ENCODE measurements around the gene DRC3. TPM values are rescaled to one million over a fixed set of nuclear protein-coding genes. Genes with fewer than 3 reads are reported as not detected.

The DRC3 gene
- total and polyA plus RNA-seq, 2 donors (not counting 3 experiments of a cell fraction or from before 2014, with no cell fraction given), result 1.6 to 2.9 TPM

DNA sequence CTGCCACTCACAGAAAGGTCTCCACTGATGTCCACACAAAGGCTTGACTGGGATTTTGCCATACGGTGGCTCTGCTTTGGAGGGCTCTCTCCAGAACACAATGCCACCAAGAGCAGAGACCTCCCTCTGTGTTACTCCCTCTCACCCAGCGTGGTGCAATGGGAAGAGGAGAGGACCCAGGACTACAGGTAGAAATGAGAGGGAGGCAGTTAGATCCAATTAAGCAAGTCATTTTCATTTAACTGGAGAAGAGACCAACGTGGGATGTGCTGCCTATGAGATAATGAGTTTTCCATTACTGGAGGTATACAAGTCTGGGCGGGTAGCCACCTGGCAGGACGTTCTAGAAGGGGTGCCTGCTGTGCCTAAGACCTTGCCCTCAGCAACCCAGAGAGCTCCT is 34.7 kb upstream of the DRC3 start:
- H3K27me3 ChIP-seq (ENCODE audit: control insufficient read depth in 2 of 2, insufficient read depth in 2 of 2, low read length in 2 of 2), result no peaks in the 10 kb centered on the region
- no peak overlapping the region for H3K9ac ChIP-seq (replicated peaks; ENCODE audit: extremely low read depth, insufficient read depth, low read length)
- H3K27ac ChIP-seq (ENCODE audit: insufficient read depth, low read depth, low read length), result no peak overlapping the region
- TF ChIP-seq EZH2 (IDR thresholded peaks at IDR 0.05; ENCODE audit: borderline replicate concordance, low read depth, low read length, severe bottlenecking), result no peak
- H3K4me3 ChIP-seq (replicated peaks in 1 of 3; ENCODE audit: insufficient read depth in 1 of 3, low read depth in 1 of 3, low read length in 3 of 3), result no peak overlapping the region
- no peak for FAIRE-seq
- dilution Hi-C loops (cut with MboI; ENCODE audit: extremely low pct_ligation_motif_present, low sequenced_read_pairs) (no loop called here), intact Hi-C loops (cut with micrococcal nuclease) (no loop called here)
- H3K4me1 ChIP-seq (ENCODE audit: control insufficient read depth, extremely low read depth, insufficient read depth, low read length), result peaks cover 28% of the 10 kb centered on the region
- no peak overlapping the region for H2AFZ ChIP-seq (ENCODE audit: low read depth, low read length)
- no peaks in the 10 kb centered on the region for H3K9me3 ChIP-seq (replicated peaks; ENCODE audit: control insufficient read depth, insufficient read depth, low read length)
- DNase-seq (ENCODE audit: low read depth, low spot score), result no peak
- H4K20me1 ChIP-seq (replicated peaks; ENCODE audit: control insufficient read depth, extremely low read depth, insufficient read depth, low read length), result no peaks in the 10 kb centered on the region
- ChIA-PET CTCF (no interaction called here), POLR2A (no interaction called here)
- BruUV-seq (replicated peaks), result no TSS peak
- H3K4me2 ChIP-seq (ENCODE audit: insufficient read depth, low read length), result no peak overlapping the region
- no peaks in the 10 kb centered on the region for H3K9me1 ChIP-seq (replicated peaks; ENCODE audit: control insufficient read depth, extremely low read depth, insufficient read depth, low read length)
- H3K36me3 ChIP-seq (ENCODE audit: control insufficient read depth in 2 of 2, extremely low read depth in 1 of 2, insufficient read depth in 2 of 2, low read length in 2 of 2), result no peaks in the 10 kb centered on the region
- H3K79me2 ChIP-seq (ENCODE audit: control insufficient read depth, insufficient read depth, low read length), result peaks cover 8% of the 10 kb centered on the region

DNA sequence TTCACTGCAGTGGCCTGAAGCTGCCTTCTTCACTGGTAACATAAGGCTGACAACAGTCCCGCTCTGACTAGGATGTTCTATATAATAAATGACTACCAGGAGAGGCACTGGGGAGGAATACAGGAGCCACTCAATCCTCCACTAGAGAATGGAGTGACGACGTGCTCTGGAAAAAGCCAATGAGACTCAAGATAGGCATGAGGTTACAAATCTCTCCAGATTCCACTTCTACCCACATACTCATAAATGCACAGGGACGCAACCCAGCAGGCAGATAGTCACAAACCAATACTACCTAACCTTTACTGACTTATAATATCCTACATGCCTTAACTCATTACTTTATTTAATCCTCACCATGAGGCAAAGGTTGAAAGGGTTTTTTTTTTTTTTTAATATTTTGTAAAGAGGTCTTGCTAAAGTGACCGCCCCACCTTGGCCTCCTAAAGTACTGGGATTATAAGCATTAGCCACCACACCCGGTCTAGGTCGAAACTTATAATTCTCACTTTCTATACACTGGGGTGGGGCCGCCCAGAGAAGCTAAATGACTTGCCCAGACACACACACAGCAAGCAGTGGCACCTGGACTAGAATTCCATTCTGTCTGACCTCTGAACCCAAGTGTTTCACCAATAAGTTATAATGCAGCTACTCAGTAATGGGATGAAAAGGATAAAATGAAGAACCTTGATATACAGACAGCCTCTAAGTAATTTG is 34.1 kb upstream of the DRC3 start:
- TF ChIP-seq EZH2 (IDR thresholded peaks at IDR 0.05; ENCODE audit: borderline replicate concordance, low read depth, low read length, severe bottlenecking) (no peak), MYC (IDR thresholded peaks at IDR 0.05; ENCODE audit: low read depth, low read length) (no peak), FOS (IDR thresholded peaks at IDR 0.05; ENCODE audit: borderline replicate concordance, insufficient read depth, low read length) (no peak), POLR2A (IDR thresholded peaks at IDR 0.05; ENCODE audit: low read depth, low read length) (no peak), JUN (IDR thresholded peaks at IDR 0.05; ENCODE audit: borderline replicate concordance, insufficient read depth, insufficient read length, low read depth) (no peak), GATA2 (IDR thresholded peaks at IDR 0.05; ENCODE audit: insufficient read depth, insufficient read length, low read depth, low read length) (no peak), POLR2AphosphoS5 (IDR thresholded peaks at IDR 0.05; ENCODE audit: insufficient read depth, low read depth, low read length) (no peak)
- TF ChIP-seq, protein P1, sequence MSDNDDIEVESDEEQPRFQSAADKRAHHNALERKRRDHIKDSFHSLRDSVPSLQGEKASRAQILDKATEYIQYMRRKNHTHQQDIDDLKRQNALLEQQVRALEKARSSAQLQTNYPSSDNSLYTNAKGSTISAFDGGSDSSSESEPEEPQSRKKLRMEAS (IDR thresholded peaks at IDR 0.05; ENCODE audit: insufficient read depth, insufficient read length), result no peak
- TF ChIP-seq, protein P2, sequence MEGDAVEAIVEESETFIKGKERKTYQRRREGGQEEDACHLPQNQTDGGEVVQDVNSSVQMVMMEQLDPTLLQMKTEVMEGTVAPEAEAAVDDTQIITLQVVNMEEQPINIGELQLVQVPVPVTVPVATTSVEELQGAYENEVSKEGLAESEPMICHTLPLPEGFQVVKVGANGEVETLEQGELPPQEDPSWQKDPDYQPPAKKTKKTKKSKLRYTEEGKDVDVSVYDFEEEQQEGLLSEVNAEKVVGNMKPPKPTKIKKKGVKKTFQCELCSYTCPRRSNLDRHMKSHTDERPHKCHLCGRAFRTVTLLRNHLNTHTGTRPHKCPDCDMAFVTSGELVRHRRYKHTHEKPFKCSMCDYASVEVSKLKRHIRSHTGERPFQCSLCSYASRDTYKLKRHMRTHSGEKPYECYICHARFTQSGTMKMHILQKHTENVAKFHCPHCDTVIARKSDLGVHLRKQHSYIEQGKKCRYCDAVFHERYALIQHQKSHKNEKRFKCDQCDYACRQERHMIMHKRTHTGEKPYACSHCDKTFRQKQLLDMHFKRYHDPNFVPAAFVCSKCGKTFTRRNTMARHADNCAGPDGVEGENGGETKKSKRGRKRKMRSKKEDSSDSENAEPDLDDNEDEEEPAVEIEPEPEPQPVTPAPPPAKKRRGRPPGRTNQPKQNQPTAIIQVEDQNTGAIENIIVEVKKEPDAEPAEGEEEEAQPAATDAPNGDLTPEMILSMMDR (IDR thresholded peaks at IDR 0.05; ENCODE audit: extremely low read depth in 1 of 2, insufficient read depth in 1 of 2, low read depth in 1 of 2, low read length in 2 of 2), result no peak
- FAIRE-seq, result no peak
- Histone ChIP-seq H3K9me1 (replicated peaks; ENCODE audit: control insufficient read depth, extremely low read depth, insufficient read depth, low read length) (no peaks in the 10 kb centered on the region), H2AFZ (ENCODE audit: low read depth, low read length) (no peak overlapping the region), H3K36me3 (ENCODE audit: control insufficient read depth in 2 of 2, extremely low read depth in 1 of 2, insufficient read depth in 2 of 2, low read length in 2 of 2) (no peaks in the 10 kb centered on the region), H3K4me1 (ENCODE audit: control insufficient read depth, extremely low read depth, insufficient read depth, low read length) (peaks cover 34% of the 10 kb centered on the region), H3K4me2 (ENCODE audit: insufficient read depth, low read length) (no peak overlapping the region), H3K9ac (replicated peaks; ENCODE audit: extremely low read depth, insufficient read depth, low read length) (no peak overlapping the region), H3K27me3 (ENCODE audit: control insufficient read depth in 2 of 2, insufficient read depth in 2 of 2, low read length in 2 of 2) (no peaks in the 10 kb centered on the region), H4K20me1 (replicated peaks; ENCODE audit: control insufficient read depth, extremely low read depth, insufficient read depth, low read length) (no peaks in the 10 kb centered on the region), H3K9me3 (replicated peaks; ENCODE audit: control insufficient read depth, insufficient read depth, low read length) (no peaks in the 10 kb centered on the region), H3K27ac (ENCODE audit: insufficient read depth, low read depth, low read length) (no peak overlapping the region), H3K79me2 (ENCODE audit: control insufficient read depth, insufficient read depth, low read length) (peaks cover 8% of the 10 kb centered on the region), H3K4me3 (replicated peaks in 1 of 3; ENCODE audit: insufficient read depth in 1 of 3, low read depth in 1 of 3, low read length in 3 of 3) (no peak overlapping the region)
- ChIA-PET POLR2A (no interaction called here), CTCF (no interaction called here)
- intact Hi-C loops (cut with micrococcal nuclease) (no loop called here), dilution Hi-C loops (cut with MboI; ENCODE audit: extremely low pct_ligation_motif_present, low sequenced_read_pairs) (no loop called here)
- no TSS peak for BruUV-seq (replicated peaks)
- no peak for DNase-seq (ENCODE audit: low read depth, low spot score)
